NCI-H510A treated with DMSO at 0.1 percent for 48 hours (cell line): ENCODE data around the gene ADARB2.

ENCODE experiments used
- DNase-seq: peaks from one replicate; lab custom pipeline; 2025; lab: John Stamatoyannopoulos, UW

The ADARB2 gene

GRCh38 chr10:1569208-1569607, 168.1 kb downstream of the ADARB2 start:
- DNase-seq, result no peak

GRCh38 chr10:1567742-1568495, 169.4 kb downstream of the ADARB2 start:
- no peak for DNase-seq

DNA sequence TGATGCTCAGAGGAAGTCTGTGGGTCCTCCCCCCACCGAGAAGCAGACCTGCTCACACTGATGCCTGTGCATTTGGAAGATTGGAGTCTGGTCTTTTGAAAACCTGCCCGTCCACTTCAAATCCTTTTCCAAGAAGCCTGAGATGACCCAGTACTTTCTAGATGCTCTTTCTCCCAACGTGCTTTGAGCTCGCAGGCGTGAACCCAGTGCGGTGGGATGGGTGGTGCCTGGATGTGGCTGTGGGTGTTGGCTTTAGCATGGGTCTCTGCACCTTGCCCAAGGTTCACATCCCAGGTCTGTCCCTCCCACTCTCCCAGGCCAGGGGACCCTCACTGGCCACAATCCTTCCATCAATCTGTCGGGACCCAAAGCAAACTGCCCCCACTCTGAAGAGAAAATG, 170.2 kb downstream of the ADARB2 start:
- no peak for DNase-seq

DNA sequence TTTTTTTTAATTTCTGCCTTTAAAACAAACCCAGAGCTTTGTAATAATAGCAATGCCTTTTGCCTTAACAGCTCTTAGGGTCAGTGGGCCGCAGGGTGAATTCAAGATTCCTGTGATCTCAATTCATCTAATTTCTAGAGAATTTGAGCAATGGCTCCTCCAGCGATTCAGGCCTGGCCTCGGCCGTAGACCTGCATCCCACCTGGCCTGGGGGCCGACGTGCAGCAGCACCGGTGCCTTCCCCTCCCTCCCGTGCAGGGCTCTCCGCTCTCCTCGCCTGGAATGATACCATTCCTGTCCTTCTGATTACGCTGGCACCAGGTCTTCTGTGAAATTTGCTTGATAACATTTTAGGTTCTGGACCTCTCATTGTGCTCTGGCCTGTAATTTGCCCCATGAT, 172.5 kb downstream of the ADARB2 start:
- no peak for DNase-seq

GRCh38 chr10:1563028-1563427, 174.3 kb downstream of the ADARB2 start:
- DNase-seq, result no peak

DNA sequence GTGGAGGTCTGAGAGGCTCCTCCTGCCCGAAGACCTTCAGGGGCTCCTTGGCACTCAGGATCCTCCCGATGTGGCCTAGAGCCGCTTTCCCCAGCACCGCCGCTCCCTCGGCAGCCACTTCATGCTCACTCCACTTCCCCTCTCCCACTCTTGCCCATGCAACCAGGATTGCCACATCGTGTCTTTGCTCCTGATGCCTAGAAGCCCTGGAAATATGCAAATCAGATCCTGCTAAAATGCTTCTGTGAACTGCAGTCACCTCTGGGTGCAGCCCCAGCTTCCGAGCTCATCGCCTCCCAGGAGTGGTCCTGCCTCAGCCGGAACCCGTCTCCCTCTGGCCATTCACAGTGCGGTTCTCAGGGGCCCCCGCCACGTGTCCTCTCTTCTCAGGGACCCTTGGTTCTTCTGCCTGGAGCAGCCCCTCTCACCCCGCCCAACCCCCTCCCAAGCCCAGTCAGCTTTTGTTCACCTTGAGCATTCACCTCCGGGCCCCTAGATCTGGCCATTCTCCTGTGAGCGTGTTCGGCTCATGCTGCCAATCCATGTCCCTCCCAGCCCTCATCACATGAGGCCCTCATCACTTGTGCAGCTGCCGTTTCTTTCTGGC, 175.5 kb downstream of the ADARB2 start:
- no peak for DNase-seq

- DNase-seq, result no peak
Measured at GRCh38 chr10:1560535-1561192, 176.7 kb downstream of the ADARB2 start.

DNA sequence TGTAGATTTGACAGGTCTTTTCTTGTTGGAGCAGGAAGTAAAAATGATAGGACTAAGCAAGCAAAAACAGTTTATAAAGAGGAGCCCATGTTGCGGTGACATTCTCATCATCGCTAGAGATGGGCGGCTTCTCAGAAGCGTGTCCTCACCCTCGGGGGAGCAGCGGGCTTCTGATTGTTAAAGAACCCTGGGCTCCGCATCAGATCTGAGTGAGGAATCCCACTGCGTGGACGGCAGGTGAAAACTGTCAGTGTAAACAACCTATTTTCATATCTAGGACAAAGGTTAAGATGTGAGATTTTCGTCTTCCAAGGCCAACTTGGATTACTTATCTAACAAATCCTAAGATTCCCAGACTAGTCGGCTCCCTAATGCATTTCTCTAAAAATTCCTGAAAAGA, 177.6 kb downstream of the ADARB2 start:
- no peak for DNase-seq

GRCh38 chr10:1559311-1559710, 178.0 kb downstream of the ADARB2 start:
- DNase-seq, result no peak

GRCh38 chr10:1558906-1559305, 178.4 kb downstream of the ADARB2 start:
- no peak for DNase-seq

- DNase-seq, result no peak
Measured at GRCh38 chr10:1557081-1557480, 180.2 kb downstream of the ADARB2 start.

GRCh38 chr10:1556496-1556895, 180.8 kb downstream of the ADARB2 start:
- DNase-seq, result no peak

GRCh38 chr10:1553951-1554350, 183.4 kb downstream of the ADARB2 start:
- DNase-seq, result no peak

DNA sequence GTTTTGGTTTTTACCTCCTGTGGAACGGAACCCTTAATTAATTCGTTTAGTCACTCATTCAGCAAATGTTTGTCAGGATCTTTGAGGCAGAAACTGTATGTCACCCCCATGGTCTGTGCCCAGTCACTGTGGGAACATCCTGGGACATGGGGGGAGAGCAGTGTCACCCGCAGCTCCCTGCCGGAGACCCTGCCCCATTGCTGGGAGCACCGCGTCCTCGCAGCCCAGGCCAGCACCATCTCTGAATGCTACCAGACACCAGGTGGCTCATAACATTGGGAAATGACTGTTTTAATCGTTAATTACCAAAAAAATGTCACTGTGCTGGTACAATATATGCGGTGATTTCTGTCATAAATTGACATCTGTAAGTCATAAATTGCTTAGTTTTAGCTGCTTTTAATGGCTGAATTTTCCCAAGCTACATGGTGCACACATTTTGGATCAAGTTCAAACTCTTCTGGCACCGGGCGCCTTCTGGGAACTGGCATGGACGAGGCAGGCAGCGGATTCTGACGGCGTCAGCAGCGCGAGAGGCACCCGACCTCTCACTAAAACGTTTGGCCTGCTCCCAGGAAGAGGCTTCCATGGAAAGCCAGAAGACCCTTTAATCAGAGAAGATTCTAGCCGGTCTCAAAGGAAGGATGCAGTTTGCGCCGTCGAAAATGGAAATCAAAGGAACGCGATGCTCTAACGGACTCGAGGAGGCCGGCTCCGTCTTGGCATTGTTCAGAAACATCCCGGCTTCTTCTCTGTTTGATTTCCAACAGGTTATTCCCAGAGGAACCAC, 184.2 kb downstream of the ADARB2 start:
- no peak for DNase-seq

- no peak for DNase-seq
Measured at GRCh38 chr10:1552406-1552805, 184.9 kb downstream of the ADARB2 start.

GRCh38 chr10:1551636-1552338, 185.5 kb downstream of the ADARB2 start:
- DNase-seq, result peak; percentile 65

DNA sequence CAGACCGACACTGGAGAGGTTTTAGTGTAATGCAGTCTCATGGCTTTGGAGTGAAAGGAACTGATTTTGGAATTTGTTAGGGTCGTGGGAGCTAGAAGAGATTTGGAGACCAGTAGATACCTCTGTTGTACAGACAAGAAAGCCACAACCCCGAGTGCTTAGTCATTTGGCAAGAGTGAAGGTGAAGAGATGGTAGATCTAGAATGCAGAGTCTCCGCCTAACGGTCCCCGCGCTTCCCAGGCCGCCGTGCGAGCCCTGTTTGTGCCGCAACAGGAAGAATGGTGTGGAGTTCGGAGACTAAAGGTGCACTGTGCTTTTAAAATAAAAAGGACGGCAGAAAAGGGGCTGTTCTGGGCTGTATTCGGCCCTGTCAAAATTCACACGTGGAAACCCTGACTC, 186.7 kb downstream of the ADARB2 start:
- no peak for DNase-seq

GRCh38 chr10:1550291-1550595, 187.1 kb downstream of the ADARB2 start:
- no peak for DNase-seq

DNA sequence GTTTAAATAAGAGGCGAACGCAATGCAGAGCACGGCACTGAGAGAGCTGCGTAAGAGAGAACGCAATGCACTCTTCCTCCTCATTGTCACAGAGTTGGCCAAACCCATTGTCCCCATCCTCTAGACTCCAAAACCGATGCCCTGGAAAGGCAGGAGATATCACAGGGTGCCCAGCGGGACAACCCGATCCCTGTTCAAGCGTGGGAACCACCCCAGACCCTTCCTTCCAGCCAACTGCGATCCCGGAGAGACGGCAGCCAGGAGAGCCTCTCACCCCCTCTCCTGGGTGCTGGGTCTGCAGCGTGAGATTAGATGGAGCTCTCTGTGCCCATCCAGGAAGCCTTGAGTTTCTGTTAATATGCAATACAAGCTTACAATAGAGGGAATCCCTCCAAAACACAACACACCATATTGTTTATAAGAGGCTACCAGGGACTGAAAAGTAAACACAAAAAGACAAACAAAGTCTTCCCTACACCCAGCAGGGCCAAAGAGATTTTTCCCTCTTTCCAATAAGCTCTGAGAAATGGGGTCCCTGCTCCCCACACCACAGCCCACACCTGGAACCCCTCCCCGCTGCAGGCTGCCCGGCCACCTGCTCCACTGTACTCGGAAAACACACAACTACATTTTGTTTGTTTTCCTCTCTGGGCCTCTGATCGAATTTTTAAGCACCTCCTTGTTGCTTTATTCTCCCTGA, 187.6 kb downstream of the ADARB2 start:
- peak; percentile 63 for DNase-seq

GRCh38 chr10:1548596-1548995, 188.7 kb downstream of the ADARB2 start:
- peak; percentile 67 for DNase-seq

DNA sequence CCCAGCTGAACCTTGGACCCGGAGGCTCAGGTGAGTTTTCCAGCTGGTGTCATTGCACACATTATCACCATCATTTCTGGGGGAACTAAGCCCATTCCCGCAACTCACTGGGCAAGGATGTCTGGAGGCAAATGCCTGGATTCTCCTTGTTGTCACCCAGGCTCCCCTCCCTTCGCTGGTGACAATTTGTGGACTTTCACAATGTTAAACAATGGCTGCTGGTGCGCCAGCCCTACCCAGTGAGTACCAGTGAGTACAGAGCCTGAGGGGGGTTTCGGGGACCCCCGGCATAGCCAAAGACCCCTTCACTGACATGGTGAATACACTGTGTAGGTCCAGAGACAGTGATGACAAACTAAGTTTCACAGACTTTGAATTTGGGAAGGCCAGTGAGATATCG, 189.2 kb downstream of the ADARB2 start:
- DNase-seq, result no peak
